GM18867 (cell line): ENCODE data around the gene ARID1B.
"Not testable (repeated sequence)": the region's sequence is repeated elsewhere in the genome, so short reads cannot be mapped to it uniquely, and the experiment has no call there.

Experiments
- ATAC-seq: cut with Tn5 transposase; IDR thresholded peaks from one replicate; pipeline ENCODE4 v1.9.1; 2021; ENCODE audit warnings: mild to moderate bottlenecking, moderate library complexity; ENCODE audit not compliant: unreplicated experiment

ARID1B gene

DNA sequence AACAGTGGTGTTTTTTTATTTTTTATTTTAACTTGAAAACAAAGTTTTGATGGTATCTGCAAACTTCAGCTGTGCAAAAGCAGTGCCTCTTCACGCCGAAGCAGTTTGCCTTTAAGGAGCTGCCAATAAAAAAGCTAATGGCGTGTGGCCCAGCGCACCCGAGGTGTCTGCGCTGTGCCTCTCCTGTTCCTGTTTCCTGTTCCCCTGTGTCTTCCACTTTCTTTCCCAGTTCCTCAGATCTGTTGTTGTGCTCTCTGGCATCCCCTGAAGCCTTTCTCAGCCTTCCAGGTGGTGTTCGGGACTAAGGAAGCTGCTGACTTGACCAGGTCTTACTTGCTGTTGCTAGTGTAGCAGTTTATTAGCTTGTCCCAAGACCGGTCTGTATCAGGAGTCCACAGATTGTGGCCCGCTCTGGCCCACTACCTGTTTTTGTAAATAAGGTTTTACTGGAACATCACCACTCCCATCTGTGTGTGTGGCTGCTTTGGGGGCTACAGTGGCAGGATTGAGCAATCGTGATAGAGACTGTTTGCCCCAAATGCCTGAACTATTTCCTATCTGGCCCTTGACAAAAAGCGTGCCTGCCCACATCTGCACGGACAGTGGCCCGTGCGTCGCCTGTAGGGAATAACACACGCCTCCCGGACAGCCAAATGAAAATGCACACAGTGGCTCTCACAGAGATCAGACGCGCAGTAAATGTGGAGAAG, 367.8 kb downstream of the ARID1B start:
- no peak for ATAC-seq

DNA sequence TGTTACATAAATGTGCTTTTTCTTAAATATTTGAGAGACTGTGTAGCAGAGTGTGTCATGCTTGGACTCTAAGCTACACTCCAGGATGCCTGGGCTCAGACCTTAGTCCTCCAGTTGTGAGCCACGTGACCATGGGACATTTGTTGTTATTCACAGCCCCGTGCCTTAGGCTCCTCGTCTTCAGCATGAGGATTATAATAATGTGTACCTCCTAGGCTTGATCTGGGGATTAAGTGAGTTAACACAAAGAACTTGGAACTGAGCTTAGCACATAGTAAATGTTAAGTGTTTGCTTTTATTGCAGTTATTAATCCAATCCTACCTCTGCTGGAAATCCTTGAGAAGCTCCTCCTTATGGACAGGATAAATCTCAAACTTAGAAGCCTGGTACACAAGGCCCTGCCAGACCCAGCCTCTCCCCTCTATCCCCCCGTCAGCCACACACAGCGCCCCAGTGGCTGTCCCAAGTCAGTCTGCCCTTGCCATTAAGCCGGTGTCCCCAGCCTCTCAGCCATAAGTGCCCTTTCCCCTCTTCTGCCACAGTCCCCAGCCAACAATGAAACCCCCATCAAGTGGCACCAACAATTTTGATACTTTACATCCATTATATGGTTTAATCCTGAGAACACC, 368.6 kb downstream of the ARID1B start:
- no peak for ATAC-seq

DNA sequence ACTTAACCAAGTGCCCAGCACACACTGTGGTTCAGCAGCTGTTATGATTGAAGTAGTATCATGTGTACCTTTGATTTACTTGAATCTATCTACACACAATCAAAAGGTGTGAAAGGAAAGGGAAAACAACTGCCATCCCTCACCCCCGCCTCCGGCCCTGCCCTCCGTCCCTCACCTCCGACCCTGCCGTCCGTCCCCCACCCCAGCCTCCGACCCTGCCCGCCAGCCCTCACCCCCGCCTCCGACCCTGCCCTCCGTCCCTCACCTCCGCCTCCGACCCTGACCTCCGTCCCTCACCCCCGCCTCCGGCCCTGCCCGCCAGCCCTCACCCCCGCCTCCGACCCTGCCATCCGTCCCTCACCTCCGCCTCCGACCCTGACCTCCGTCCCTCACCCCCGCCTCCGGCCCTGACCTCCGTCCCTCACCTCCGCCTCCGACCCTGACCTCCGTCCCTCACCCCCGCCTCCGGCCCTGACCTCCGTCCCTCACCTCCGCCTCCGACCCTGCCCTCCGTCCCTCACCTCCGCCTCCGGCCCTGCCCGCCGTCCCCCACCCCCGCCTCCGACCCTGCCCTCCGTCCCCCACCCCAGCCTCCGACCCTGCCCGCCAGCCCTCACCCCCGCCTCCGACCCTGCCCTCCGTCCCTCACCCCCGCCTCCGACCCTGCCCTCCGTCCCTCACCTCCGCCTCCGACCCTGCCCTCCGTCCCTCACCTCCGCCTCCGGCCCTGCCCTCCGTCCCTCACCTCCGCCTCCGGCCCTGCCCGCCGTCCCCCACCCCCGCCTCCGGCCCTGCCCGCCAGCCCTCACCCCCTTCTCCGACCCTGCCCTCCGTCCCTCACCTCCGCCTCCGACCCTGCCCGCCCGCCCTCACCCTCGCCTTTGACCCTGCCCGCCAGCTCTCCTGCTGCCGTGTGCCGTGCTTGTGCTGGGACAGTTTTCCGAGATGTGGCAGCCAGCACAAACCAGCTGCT, 370.2 kb downstream of the ARID1B start:
- ATAC-seq = not testable (repeated sequence)

DNA sequence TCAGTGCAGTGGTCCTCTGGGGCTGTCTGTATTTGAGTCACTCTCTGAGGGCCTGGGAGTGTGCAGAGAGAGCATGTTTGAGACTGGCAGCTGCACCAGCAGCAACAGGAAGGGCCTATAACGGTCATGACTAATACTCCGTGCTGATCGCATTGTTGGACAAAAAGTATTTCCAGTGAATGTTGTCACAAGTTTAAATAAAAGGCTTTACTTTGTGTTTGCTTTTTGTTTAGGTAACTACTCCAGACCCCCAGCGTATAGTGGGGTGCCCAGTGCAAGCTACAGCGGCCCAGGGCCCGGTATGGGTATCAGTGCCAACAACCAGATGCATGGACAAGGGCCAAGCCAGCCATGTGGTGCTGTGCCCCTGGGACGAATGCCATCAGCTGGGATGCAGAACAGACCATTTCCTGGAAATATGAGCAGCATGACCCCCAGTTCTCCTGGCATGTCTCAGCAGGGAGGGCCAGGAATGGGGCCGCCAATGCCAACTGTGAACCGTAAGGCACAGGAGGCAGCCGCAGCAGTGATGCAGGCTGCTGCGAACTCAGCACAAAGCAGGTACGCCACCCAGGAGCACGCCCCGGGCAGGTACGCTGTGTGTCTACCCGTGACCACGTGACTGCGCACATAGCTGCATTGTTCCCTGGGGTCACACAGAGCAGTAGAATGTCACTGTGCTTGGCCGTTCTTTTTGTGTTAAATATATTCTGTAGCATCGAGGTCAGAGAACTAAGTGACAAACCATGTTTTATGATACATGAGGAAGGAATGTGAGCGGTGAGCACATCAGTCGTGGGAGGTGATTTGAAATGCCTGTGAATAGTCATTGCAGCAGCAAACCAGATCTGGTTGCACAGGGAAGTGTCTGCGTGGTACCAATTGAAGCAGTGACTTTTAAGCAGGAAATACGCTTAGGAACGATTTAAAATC, 371.5 kb downstream of the ARID1B start:
- ATAC-seq = no peak

DNA sequence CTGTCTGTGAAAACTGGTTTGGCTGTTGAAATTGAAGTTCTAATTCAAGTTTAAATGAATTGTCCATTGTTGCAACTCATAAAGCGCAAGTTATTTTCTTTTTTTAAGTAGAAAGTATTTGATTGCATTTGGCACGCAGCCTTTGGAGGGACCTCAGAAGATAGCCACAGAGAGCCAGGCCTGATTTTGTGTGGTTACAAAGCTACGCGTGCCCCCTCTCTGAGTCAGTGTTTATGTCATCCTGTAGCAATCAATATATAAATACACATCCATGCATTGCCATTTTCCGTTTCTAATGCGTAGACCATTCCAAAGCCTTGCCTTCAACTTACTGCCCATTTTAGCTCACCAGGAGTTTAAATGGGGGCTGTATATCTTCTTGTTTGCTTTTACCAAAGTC, 372.9 kb downstream of the ARID1B start:
- no peak for ATAC-seq

DNA sequence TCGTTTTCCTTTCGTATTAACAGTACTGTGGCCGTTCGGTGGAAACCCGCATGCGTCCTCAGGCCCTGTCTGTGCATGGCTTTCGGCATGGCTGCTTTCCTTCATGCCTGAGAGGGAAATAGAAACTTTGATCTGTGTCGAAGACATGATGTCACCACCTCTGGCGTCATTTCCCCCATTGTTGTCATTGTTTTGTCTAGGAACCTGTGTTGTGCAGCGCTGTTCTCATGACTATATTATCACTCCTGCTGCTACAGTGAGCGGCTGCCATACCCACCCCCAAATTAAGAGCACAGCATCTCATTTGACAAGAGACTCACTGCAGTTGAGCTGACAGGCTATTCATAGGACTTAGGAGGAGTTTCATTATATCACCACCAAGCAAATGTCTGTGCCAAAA, 373.9 kb downstream of the ARID1B start:
- no peak for ATAC-seq

DNA sequence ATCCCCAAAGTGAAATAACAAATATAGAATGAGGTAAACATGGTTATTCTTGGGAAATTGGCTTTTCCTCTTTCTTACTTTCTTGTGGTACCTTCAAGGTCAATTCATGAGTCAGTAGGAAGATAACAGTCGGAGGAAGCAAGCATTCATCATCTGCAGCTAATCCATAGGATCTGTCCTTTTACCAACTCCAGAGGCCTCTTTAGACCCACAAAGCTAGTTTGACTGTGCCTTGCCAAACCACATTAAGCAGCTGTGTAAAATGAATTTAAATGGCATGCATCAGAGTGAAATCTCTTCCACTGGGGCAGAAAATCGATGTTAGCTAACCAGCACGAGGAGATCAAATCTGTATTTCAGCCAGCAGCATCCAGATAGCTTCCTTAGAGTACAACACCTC, 374.8 kb downstream of the ARID1B start:
- no peak for ATAC-seq

DNA sequence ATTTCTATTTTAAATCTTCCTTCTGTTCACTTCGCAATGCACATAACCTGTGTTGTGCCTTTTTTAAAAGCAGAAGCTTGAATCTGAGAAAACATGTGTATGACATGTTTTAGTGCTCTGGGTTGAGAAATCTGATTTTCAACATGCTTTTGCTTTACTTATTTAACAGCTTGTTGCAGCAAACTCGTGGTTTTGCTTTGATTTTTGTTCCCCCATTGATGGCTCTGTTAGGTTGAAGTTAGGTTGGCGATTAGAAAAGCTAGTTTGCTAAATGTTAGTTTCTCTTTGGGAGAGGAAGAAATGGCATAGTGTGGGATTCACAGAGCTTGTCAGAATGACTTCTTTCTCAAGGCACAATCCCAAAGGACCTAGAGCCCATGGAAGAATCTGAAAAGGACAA, 375.4 kb downstream of the ARID1B start:
- no peak for ATAC-seq

DNA sequence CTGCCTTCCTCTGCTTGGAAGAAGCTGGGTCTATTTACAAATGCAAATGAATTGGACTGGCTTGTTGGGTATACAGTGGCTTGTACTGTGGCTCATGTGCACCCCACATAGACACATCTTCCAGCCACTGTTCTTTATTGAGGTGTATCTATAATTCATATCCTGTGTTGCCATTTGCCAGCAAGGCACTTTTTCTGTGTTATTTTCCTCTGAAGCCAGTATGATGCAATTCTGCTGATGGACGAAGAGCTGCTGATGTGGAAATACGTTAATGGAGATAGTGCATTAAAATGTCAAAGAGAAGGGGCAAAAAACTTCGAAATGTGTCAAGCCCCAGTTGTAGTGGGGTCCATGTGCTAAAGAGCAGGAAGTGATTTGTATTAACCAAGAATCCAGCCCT, 378.6 kb downstream of the ARID1B start:
- no peak for ATAC-seq

DNA sequence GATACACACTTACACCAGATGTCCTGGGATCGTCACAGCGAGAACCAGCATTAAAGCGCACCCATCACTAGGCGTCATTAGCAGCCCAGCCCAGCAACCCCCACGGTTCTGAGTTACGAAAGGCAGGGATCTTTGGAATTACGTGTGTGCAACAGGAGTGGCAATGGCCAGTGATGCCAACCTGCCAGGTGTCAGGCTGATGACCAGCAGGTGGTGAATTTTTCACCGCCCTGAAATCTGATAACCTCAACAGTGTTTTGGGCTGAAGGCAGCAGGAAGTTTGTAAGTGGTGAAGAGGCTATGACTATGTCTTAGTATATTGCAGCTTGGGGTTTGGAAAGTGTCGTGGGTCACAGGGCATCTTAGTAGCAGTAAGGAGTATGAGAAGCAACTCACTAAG, 380.1 kb downstream of the ARID1B start:
- no peak for ATAC-seq

DNA sequence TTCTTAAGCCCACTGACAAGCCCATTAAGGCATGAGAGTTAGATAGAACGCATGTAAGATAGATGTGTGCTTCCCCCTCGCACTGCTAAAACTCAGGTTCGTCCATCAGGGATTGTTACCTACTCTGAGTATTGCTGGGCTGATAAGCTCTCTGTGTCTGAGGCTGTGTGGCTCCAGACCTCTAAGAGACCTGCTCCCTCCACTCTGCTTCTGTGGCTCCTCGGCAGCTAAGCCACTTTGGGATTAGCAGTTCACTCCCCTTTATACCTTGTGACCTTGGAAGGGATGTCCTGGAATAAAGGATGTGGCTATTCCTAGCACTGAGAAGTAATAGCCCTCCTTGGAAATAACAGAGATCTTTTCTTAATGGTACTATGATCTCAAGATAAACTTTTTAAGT, 381.3 kb downstream of the ARID1B start:
- no peak for ATAC-seq

DNA sequence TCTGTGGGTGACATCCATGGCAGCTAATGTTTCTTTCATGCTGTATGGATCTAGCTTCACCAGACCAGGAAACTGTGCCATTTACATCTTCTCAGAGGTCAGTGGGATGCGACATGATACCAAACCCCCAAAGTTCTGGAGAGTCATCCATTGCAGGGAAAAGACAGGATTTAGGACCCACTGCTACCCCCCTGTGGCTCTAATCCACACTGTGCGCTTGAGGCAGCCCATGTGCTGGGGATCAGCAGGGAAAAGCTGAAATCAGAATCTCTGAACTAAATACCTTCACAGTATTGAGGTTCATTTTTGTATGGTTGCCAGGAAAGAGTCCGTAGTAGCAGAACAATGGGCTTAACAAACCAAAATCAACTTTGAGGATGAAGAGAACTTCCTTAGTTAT, 381.7 kb downstream of the ARID1B start:
- no peak for ATAC-seq

DNA sequence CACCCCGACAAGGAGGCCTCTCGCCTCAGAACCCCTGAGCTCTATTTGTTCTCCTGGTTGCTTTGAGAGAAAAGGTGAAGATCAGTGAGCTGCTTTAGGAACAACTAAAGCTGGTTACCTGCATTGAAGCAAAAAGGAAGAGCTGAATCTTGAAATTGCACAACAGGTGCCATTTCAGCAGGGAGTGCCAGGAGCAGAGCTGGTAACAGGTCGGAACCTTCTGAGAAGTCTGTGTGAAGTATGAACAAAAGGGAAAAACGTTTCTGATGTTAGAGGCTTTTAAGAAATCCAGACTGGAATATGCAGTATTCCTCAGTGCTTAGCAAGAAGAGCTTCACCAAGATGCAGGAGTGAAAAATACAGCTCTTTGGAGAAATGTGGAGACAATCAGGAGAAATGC, 382.2 kb downstream of the ARID1B start:
- no peak for ATAC-seq

DNA sequence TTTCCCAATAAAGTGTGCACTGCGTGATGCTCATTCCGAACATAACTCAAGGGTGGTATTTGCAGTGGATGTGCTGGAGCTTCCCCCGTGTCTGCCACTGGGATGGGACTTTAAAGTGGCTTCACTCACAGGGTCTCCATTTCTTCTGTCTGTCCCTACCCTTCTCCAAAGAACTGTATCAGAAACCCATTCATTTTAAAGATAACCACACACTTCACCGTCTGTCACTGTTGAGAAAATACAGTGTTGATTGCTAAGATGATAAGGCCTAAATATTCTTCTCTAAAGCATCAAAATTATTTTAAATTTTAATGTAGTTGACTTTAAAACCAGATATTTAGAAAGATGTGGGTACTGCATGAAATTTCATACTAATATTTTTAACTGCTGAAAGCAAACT, 384.7 kb downstream of the ARID1B start:
- no peak for ATAC-seq

DNA sequence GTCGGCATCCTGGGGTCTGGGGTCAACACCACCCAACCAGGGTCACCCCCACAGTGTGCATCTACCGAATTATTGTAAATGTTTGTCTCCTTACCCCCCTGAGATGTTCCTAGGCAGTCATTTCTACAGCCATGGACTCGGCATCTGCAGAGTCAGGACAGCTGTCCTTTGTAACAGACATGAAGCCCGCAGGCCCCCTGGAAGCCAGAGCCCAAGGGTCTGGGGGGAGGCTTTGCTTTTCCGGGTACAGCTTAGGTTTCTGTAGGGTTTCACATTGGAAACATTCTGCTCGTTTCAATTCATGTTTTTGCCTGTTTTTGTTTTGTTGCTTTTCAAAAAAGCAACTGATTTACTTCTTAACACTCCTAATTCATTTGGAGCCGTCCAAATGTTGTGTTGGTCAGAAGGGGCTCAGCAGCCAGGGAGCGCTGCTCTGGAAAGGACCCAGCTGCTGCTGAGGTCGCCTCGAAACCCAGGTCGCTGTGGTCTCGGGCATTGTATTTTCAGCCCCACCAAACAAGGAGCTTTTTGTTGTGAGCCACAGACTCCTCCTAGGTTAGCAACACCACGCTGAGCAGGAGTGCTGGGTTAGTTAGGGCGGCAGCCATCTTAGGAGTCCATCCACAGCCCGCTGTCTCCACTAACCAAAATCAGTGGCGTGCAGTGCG, 385.7 kb downstream of the ARID1B start:
- ATAC-seq = no peak

DNA sequence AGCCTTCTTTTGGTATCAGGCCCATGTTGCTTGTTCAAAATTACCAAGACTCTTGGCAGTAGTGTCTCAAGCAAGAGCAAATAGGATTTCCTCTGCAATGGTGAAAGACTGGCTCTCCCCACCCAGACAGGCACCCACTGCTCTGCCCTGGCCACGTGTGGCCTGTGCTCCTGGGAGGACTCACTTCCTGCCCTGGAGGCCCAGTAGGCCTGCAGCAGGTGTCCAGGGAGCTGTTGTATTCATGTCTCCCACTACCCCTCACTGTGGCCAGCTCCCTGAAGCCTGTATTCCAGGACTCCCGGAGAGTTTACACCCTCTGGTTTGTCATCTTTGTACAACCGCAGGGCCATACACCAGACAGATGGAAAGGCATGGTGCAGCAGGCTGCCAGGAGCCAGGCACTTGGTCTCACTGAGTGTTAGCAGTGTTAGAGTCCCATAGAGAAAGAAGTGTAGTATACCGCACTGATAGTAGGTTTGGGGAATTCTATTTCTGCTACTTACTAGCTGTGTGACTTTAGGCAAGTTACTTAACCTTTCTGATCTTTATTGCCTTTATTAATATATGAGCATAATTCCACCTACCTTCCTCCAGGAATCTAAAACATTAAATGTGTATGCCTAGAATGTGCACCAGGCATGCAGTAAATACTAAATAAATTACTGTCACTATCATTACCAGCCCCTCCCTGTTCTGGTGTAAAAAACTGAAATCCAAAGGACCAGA, 386.4 kb downstream of the ARID1B start:
- no peak for ATAC-seq

DNA sequence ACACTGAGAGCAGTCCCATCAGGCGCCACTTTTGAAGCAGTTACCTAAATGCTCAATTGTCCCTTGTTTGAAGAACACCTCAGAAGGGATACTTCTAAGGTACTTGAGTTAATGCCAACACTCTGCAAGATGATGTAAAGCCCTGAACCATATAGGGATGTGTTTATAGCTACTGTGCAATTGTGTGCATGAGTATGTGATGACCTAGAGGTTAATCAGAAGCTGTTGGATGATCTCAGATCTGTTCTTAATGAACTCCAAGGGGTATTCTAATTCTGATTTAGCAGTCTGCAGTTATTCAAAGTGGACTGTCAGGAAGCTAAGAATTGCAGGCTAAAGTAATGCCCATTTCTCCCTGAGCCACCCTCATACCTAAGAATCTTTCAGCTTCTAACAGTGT, 387.8 kb downstream of the ARID1B start:
- ATAC-seq = no peak

DNA sequence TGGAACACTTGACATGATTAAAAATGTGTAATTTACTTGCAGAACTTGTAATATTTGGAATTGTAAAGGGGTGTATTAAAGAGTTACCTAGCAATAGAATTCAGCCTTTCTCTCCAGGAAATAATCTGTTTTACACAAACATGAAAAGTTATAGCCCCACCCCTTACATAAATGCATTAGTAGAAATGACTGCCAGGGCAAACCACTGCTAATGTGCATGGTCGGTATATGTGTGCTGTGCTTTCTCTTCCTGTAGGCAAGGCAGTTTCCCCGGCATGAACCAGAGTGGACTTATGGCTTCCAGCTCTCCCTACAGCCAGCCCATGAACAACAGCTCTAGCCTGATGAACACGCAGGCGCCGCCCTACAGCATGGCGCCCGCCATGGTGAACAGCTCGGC, 389.6 kb downstream of the ARID1B start:
- ATAC-seq = no peak

DNA sequence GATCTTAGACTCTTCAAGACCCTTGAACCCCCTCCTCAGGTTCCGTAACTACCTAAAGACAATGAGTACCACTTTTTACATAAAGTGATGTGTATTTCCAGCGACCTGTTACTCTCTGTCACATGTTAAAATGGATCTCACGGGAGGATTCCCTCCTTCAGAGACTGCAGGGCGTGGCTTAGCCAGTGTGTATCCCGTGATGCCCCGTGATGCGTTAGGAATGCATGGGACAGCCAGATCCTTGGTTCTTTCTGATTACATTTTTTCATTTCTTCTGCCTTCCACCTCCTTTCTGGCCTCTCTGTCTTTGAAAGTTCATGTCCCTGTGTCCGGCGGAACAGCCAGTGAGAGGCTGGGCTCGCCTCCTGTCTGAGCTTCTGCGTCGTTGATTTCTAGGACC, 390.7 kb downstream of the ARID1B start:
- ATAC-seq = no peak
